Mesendoderm (in vitro differentiated cells): ENCODE measurements around the gene RAP1GAP2.

Source experiments
- DNase-seq: peaks from one replicate; pipeline ENCODE4 v3.0.0; 2013
- H2AK5ac ChIP-seq: 2 replicates; pipeline ENCODE4 v1.6.1; 2013; ENCODE audit warnings: low read length, inconsistent platforms
- H2BK120ac ChIP-seq: 2 replicates; pipeline ENCODE4 v1.6.1; 2013; ENCODE audit warnings: low read depth, mild to moderate bottlenecking, low read length, moderate library complexity, mixed read lengths
- H2BK15ac ChIP-seq: replicated peaks from 2 replicates; pipeline ENCODE4 v1.6.1; 2013; ENCODE audit warnings: low read depth, mild to moderate bottlenecking, moderate library complexity
- H2BK5ac ChIP-seq: 2 replicates; pipeline ENCODE4 v1.6.1; 2013; ENCODE audit warnings: low read length, inconsistent platforms
- H3K18ac ChIP-seq: 2 replicates; pipeline ENCODE4 v1.6.1; 2013; ENCODE audit warnings: mild to moderate bottlenecking, low read length, mixed read lengths
- H3K23ac ChIP-seq: one replicate; pipeline ENCODE4 v1.6.1; 2013; ENCODE audit warnings: low read length
- H3K27ac ChIP-seq: 2 replicates; pipeline ENCODE4 v1.5.1; 2013; ENCODE audit warnings: low read depth, mild to moderate bottlenecking, inconsistent platforms, low read length, moderate library complexity
- H3K27me3 ChIP-seq: 2 replicates; pipeline ENCODE4 v1.6.1; 2013; ENCODE audit warnings: low read length, control low read depth, mild to moderate bottlenecking, inconsistent platforms; ENCODE audit not compliant: insufficient read depth, poor library complexity
- H3K36me3 ChIP-seq: 2 replicates; pipeline ENCODE4 v1.6.1; 2013; ENCODE audit warnings: low read length, inconsistent platforms; ENCODE audit not compliant: control insufficient read depth, insufficient read depth
- H3K4ac ChIP-seq: one replicate; pipeline ENCODE4 v1.6.1; 2013; ENCODE audit warnings: low read depth, mild to moderate bottlenecking, low read length, moderate library complexity
- H3K4me1 ChIP-seq: 2 replicates; pipeline ENCODE4 v1.6.1; 2013; ENCODE audit warnings: low read depth, low read length, inconsistent platforms; ENCODE audit not compliant: control insufficient read depth
- H3K4me2 ChIP-seq: 2 replicates; pipeline ENCODE4 v1.6.1; 2013; ENCODE audit warnings: low read length
- H3K4me3 ChIP-seq: 2 replicates; pipeline ENCODE4 v1.5.1; 2013; ENCODE audit warnings: mild to moderate bottlenecking, low read length
- H3K56ac ChIP-seq: one replicate; pipeline ENCODE4 v1.6.1; 2013; ENCODE audit warnings: low read length
- H3K79me1 ChIP-seq: 2 replicates; pipeline ENCODE4 v1.6.1; 2013; ENCODE audit warnings: low read length, inconsistent platforms
- H3K79me2 ChIP-seq: 2 replicates; pipeline ENCODE4 v1.6.1; 2013; ENCODE audit warnings: mild to moderate bottlenecking, low read length; ENCODE audit not compliant: control insufficient read depth, insufficient read depth
- H3K9ac ChIP-seq: 2 replicates; pipeline ENCODE4 v1.6.1; 2013; ENCODE audit warnings: low read length, inconsistent platforms
- H4K5ac ChIP-seq: one replicate; pipeline ENCODE4 v1.6.1; 2013; ENCODE audit warnings: low read length
- H4K8ac ChIP-seq: one replicate; pipeline ENCODE4 v1.6.1; 2013; ENCODE audit warnings: low read depth, mild to moderate bottlenecking, control low read depth, low read length, moderate library complexity
- WGBS: extraction: QIAGEN DNeasy Blood & Tissue Kit; methylation state at CpG from one replicate; pipeline ENCODE4 v1.1.7; 2013; ENCODE audit warnings: low lambda C conversion rate, missing lambda C conversion rate; ENCODE audit not compliant: insufficient coverage; ENCODE audit errors: extremely low coverage; 5-methylcytosine and 5-hydroxymethylcytosine counted together

The RAP1GAP2 gene

DNA sequence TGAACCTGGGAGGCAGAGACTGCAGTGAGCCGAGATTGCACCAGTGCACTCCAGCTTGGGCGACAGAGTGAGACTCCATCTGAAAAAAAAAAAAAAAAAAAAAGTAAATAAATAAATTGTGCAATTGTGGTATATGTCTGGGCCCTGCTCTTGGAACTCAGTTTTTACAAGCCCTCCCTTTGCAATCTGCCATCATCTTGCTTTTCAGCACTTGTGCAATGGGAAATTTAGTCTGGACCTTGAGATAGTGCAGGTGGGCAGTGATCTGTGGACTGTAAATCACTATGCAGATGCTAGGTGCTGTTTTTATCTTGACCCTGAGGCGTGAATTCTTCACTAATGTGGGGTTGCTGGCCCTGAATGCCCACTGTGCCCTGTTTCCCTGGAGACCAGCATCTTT lies 6.5 kb upstream of the RAP1GAP2 start:
- H3K9ac ChIP-seq = no peak overlapping the region
- H4K5ac ChIP-seq = no peak overlapping the region
- no peaks in the 10 kb centered on the region for H3K36me3 ChIP-seq
- H3K27me3 ChIP-seq = no peaks in the 10 kb centered on the region
- no peak overlapping the region for H3K18ac ChIP-seq
- DNase-seq = no peak
- no peaks in the 10 kb centered on the region for H3K4me1 ChIP-seq
- H3K4ac ChIP-seq = no peak overlapping the region
- no peak overlapping the region for H3K4me2 ChIP-seq
- H3K56ac ChIP-seq = no peak overlapping the region
- H2BK15ac ChIP-seq = no peak overlapping the region
- no peak overlapping the region for H2AK5ac ChIP-seq
- H2BK120ac ChIP-seq = no peak overlapping the region
- no peak overlapping the region for H3K27ac ChIP-seq
- no CpG with 5 or more reads among the region's 3 CpGs for WGBS
- H3K23ac ChIP-seq = no peak overlapping the region
- no peak overlapping the region for H4K8ac ChIP-seq
- H3K79me2 ChIP-seq = no peaks in the 10 kb centered on the region
- H3K4me3 ChIP-seq = no peak overlapping the region
- no peak overlapping the region for H2BK5ac ChIP-seq
- H3K79me1 ChIP-seq = no peaks in the 10 kb centered on the region

DNA sequence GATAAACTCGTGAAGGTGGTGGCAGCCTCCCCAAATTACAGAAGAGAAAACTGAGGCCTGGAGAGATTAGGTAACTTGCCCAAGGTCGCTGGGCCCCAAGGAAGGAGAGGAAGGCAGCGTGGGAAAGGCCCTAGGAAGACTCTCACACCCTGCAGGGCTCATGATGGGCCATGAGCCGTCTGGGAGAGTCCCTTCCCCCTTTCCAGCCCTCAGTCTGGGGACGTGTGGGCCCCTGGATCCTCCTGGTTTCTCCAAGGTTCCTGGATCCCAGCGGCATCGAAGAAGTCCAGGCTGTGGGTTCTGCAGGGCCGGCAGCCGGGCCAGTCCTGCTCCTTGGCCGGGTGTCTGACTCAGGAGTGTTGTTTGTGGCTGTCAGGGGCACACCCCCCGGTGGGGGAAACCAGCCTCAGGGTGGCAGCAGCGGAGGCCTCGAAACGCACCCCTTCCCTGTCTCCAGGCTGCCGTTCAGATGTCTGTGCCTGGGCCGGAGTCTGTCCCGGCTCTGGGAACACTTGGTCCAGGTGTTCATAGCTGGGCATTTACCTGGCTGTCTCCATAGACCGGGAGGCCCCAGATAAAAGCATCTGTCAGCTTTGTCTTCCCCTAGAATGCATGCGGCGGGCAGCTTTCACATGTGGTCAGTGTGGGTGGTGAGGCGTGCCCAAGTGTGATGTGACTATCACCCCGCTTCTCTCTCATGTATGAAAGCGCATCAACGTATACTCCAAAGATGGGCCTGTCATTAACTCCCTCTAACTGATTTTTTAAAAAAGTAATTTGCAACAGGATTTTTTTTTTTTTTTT lies 3.7 kb upstream of the RAP1GAP2 start:
- no peak overlapping the region for H3K23ac ChIP-seq
- H2AK5ac ChIP-seq = no peak overlapping the region
- H2BK5ac ChIP-seq = no peak overlapping the region
- H4K5ac ChIP-seq = no peak overlapping the region
- no CpG with 5 or more reads among the region's 24 CpGs for WGBS
- no peak for DNase-seq
- H3K18ac ChIP-seq = no peak overlapping the region
- H3K27me3 ChIP-seq = no peaks in the 10 kb centered on the region
- H3K27ac ChIP-seq = no peak overlapping the region
- no peak overlapping the region for H3K9ac ChIP-seq
- no peak overlapping the region for H2BK120ac ChIP-seq
- H3K79me2 ChIP-seq = no peaks in the 10 kb centered on the region
- H2BK15ac ChIP-seq = no peak overlapping the region
- no peak overlapping the region for H3K4ac ChIP-seq
- H3K79me1 ChIP-seq = no peaks in the 10 kb centered on the region
- no peak overlapping the region for H3K4me2 ChIP-seq
- H3K4me1 ChIP-seq = no peaks in the 10 kb centered on the region
- no peak overlapping the region for H4K8ac ChIP-seq
- no peaks in the 10 kb centered on the region for H3K36me3 ChIP-seq
- no peak overlapping the region for H3K4me3 ChIP-seq
- H3K56ac ChIP-seq = no peak overlapping the region

DNA sequence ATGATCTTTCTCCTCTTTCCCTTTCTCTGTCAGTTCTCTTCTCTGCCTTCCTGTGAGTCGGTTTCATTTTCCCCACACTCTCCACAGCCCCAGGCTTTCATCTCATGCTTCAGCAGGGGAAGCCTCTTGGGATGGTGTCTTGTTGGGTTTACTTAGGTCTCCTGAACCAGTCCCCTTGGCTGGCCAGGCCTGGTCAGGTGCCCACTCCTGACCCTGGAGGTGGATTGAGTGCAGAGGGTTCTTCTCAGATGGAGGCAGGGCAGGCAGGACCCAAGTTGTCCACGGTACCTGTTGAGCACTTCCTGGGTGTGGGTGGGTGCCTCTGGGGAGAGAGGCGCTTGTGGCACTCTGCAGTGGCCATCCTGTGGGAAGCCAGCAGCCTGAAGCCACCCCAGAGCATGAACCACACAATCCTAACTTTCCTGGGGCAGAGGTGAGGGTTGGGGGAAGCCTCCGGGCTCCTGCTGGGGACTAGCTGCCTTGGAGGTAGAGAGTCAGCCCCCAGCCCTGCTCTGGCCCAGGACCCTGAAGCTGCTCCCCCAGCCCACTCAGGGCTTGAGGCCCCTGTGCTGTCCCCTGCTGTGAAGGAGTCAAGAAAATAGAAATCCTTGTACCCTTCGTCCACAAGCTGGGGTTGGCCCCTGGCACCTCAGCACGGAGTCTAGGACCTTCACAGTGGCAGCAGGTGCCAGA lies 2.0 kb upstream of the RAP1GAP2 start:
- Histone ChIP-seq H3K36me3 (no peaks in the 10 kb centered on the region), H3K18ac (no peak overlapping the region), H3K27ac (no peak overlapping the region), H2AK5ac (no peak overlapping the region), H3K4me2 (no peak overlapping the region), H3K79me2 (no peaks in the 10 kb centered on the region), H4K8ac (no peak overlapping the region), H3K23ac (no peak overlapping the region), H3K4me1 (no peaks in the 10 kb centered on the region), H3K56ac (no peak overlapping the region), H2BK120ac (no peak overlapping the region), H2BK15ac (no peak overlapping the region), H4K5ac (no peak overlapping the region), H3K9ac (no peak overlapping the region), H3K27me3 (no peaks in the 10 kb centered on the region), H3K79me1 (no peaks in the 10 kb centered on the region), H3K4ac (no peak overlapping the region), H3K4me3 (no peak overlapping the region), H2BK5ac (no peak overlapping the region)
- DNase-seq = no peak
- no CpG with 5 or more reads among the region's 6 CpGs for WGBS

DNA sequence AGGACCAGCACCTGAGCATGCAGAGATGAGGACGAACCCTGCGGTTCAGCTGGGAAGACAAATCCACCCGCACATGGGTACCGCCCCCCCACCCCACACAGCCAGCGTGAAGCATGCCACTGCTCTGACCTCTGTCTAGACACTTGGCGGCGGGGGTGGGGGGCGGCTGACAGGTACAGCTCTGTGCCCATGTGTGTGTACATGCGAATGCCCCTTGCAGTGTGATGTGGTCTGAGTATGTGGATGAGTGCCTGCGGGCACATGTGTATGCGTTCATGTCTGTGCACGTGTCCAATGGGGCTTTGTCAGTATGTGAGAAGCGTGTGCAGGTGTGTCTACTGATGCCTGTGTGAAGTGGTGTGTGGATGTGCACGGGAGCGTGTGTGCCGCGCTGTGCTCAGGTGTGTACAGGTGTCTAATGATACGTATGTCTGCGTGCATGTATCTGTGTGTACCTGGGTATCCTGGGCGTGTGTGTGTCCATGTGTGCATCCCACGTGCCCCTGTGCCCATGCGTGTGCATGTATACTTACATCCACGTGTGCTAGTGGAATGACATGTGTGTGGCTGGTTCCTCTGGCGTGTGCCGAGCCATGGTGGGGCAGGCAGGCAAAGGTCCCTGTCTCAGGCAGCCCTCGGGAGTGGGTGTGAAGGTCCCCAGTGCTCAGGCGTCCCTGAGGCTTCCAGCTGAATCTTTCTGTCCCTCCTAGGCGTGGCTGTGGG lies 636 bp upstream of the RAP1GAP2 start:
- Histone ChIP-seq H2BK120ac (no peak overlapping the region), H3K4ac (no peak overlapping the region), H4K8ac (no peak overlapping the region), H3K4me2 (no peak overlapping the region), H3K79me1 (no peaks in the 10 kb centered on the region), H3K9ac (no peak overlapping the region), H3K27me3 (no peaks in the 10 kb centered on the region), H3K79me2 (no peaks in the 10 kb centered on the region), H3K23ac (no peak overlapping the region), H3K36me3 (no peaks in the 10 kb centered on the region), H2BK5ac (no peak overlapping the region), H4K5ac (no peak overlapping the region), H3K27ac (no peak overlapping the region), H3K18ac (no peak overlapping the region), H2BK15ac (no peak overlapping the region), H3K4me1 (no peaks in the 10 kb centered on the region), H3K56ac (no peak overlapping the region), H3K4me3 (no peak overlapping the region), H2AK5ac (no peak overlapping the region)
- WGBS = no CpG with 5 or more reads among the region's 28 CpGs
- DNase-seq = no peak

DNA sequence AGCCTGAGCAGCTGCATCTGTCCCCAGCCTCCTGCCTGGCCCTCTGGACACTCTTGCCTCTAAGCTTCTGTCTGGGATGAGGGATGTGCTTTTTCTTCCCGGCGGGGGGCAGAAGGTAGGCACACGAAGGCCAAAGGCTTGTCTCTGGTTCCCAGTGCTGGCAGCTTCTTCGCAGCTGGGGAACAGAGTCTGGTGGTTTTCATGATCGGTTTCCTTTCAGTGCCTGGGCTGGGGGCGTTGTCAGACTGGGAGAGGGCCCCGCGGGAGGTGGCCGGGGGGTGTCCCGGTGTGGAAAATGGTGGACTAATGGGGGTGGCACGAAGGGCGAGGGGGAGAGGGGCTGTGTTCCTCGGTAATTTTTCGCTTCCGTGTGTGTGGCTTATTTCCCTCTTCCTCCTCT lies 988 bp downstream of the RAP1GAP2 start:
- Histone ChIP-seq H3K23ac (no peak overlapping the region), H2BK5ac (no peak overlapping the region), H3K36me3 (no peaks in the 10 kb centered on the region), H3K4ac (no peak overlapping the region), H3K79me1 (no peaks in the 10 kb centered on the region), H3K4me3 (no peak overlapping the region), H3K18ac (no peak overlapping the region), H3K79me2 (no peaks in the 10 kb centered on the region), H3K56ac (no peak overlapping the region), H3K9ac (no peak overlapping the region), H4K8ac (no peak overlapping the region), H3K27me3 (no peaks in the 10 kb centered on the region), H3K27ac (no peak overlapping the region), H3K4me1 (no peaks in the 10 kb centered on the region), H2AK5ac (no peak overlapping the region), H2BK120ac (no peak overlapping the region), H3K4me2 (no peak overlapping the region), H4K5ac (no peak overlapping the region), H2BK15ac (no peak overlapping the region)
- no peak for DNase-seq
- no CpG with 5 or more reads among the region's 15 CpGs for WGBS
